CD4-positive, alpha-beta memory T cell (primary cell): Measurements from ENCODE around the gene HOXB1. TPM values are rescaled to one million over a fixed set of nuclear protein-coding genes. Genes with fewer than 3 reads are reported as not detected.

Experiments used
- CTCF ChIA-PET: fragments of 350-600 bp; sonication (Branson Sonifier 250); formaldehyde crosslinking; loops from one replicate; lab custom pipeline; 2021; ENCODE audit warnings: inconsistent platforms; ENCODE audit not compliant: partially characterized antibody; lab: Charles Lee
- POLR2A ChIA-PET: fragments of 350-600 bp; sonication (Branson Sonifier 250); formaldehyde crosslinking; loops from one replicate; lab custom pipeline; 2021; ENCODE audit not compliant: partially characterized antibody; lab: Charles Lee
- DNase-seq, 5 donors: peaks; one replicate each; pipeline versions ENCODE4 v3.0.0 to v3.0.0-alpha.2; 2020 to 2022; ENCODE audit warnings: mixed read lengths in 1 of 5
- H3K27ac ChIP-seq: one replicate; pipeline ENCODE4 v1.7.0; 2013; ENCODE audit warnings: low read depth, low read length
- H3K27me3 ChIP-seq: 2 replicates; pipeline ENCODE4 v1.7.0; 2013; ENCODE audit warnings: mild to moderate bottlenecking, low read length, moderate library complexity; ENCODE audit not compliant: insufficient read depth
- H3K36me3 ChIP-seq: 2 replicates; pipeline ENCODE4 v1.7.0; 2013; ENCODE audit warnings: mild to moderate bottlenecking, low read length, moderate library complexity; ENCODE audit not compliant: insufficient read depth
- H3K4me1 ChIP-seq: 2 replicates; pipeline ENCODE4 v1.7.0; 2013; ENCODE audit warnings: mild to moderate bottlenecking, low read length, moderate library complexity; ENCODE audit not compliant: insufficient read depth
- H3K4me3 ChIP-seq, 2 donors: one replicate each; pipeline ENCODE4 v1.7.0; 2013; ENCODE audit warnings: low read length in 2 of 2, mild to moderate bottlenecking in 1 of 2
- H3K9me3 ChIP-seq, 2 donors: one replicate each; pipeline ENCODE4 v1.7.0; 2013; ENCODE audit warnings: low read length in 2 of 2, control low read depth in 1 of 2; ENCODE audit not compliant: control insufficient read depth in 1 of 2
- H3K27ac Mint-ChIP-seq, 7 donors: one replicate each; pipeline ENCODE4 v1.8.0; 2020 to 2021; ENCODE audit warnings: mixed read lengths in 7 of 7, mild to moderate bottlenecking in 6 of 7, inconsistent platforms in 3 of 7, moderate library complexity in 3 of 7
- H3K27me3 Mint-ChIP-seq, 2 donors: one replicate each; pipeline ENCODE4 v1.8.0; 2020 to 2021; ENCODE audit warnings: mixed read lengths in 2 of 2
- H3K36me3 Mint-ChIP-seq, 2 donors: one replicate each; pipeline ENCODE4 v1.8.0; 2020 to 2021; ENCODE audit warnings: mixed read lengths in 2 of 2, inconsistent platforms in 1 of 2, mild to moderate bottlenecking in 1 of 2
- H3K4me1 Mint-ChIP-seq, 4 donors: one replicate each; pipeline ENCODE4 v1.8.0; 2020 to 2021; ENCODE audit warnings: mixed read lengths in 4 of 4, mild to moderate bottlenecking in 1 of 4
- H3K4me3 Mint-ChIP-seq, 8 donors: one replicate each; pipeline ENCODE4 v1.8.0; 2020 to 2021; ENCODE audit warnings: mixed read lengths in 8 of 8, mild to moderate bottlenecking in 7 of 8, moderate library complexity in 6 of 8, inconsistent platforms in 3 of 8
- H3K9me3 Mint-ChIP-seq, 8 donors: one replicate each; pipeline ENCODE4 v1.8.0; 2020 to 2021; ENCODE audit warnings: mixed read lengths in 8 of 8, mild to moderate bottlenecking in 5 of 8, inconsistent platforms in 3 of 8, moderate library complexity in 1 of 8
- intact Hi-C: fragments of 100-400 bp; cut with micrococcal nuclease; formaldehyde crosslinking; loops from one replicate; pipeline ENCODE4 v1.15.1; 2023
- polyA plus RNA-seq, 2 donors: library from polyadenylated mRNA; unstranded; fragments of 300-500 nt; fragmentation: Illumina TruSeq; gene quantifications; one replicate each; pipeline ENCODE4 v1.2.3, GENCODE V29; 2021
- total RNA-seq, 2 experiments: library from RNA; stranded (reverse); gene quantifications; one replicate each; pipeline ENCODE4 v1.2.3, GENCODE V29; 2021

HOXB1 gene
- total and polyA plus RNA-seq, 4 experiments from 2014 or later, result not detected

- Histone ChIP-seq H3K4me1 (peaks cover 13% of the 10 kb centered on the region), H3K36me3 (no peaks in the 10 kb centered on the region), H3K9me3 (no peaks in the 10 kb centered on the region), H3K27ac (no peak overlapping the region), H3K27me3 (no peaks in the 10 kb centered on the region), H3K4me3 (no peak overlapping the region)
- Mint-ChIP-seq H3K4me1 (peaks cover 7 to 22% (median 18%) of the 10 kb centered on the region in 4 donors), H3K27me3 (peaks cover 2 to 9% of the 10 kb centered on the region in 2 donors), H3K36me3 (peaks cover 0 to 4% of the 10 kb centered on the region in 2 donors), H3K27ac (peak overlapping the region in 2 of 7 donors; percentile 20 to 82), H3K9me3 (no peaks in the 10 kb centered on the region), H3K4me3 (no peak overlapping the region)
- POLR2A ChIA-PET, result interaction anchor here (0.9 kb wide), 1 partner anchor 12 kb away, joined by 4 read pairs; no protein-coding TSS in a partner anchor
- CTCF ChIA-PET, result no interaction called here
- intact Hi-C loops, result no loop called here
- no peak for DNase-seq
These were observed 21.8 kb upstream of the HOXB1 start for GRCh38 chr17:48552466-48553189.

GRCh38 chr17:48551596-48552465 lies 21.0 kb upstream of the HOXB1 start:
- Histone ChIP-seq H3K36me3 (no peaks in the 10 kb centered on the region), H3K27ac (no peak overlapping the region), H3K4me1 (peaks cover 17% of the 10 kb centered on the region), H3K4me3 (no peak overlapping the region), H3K9me3 (no peaks in the 10 kb centered on the region), H3K27me3 (no peaks in the 10 kb centered on the region)
- POLR2A ChIA-PET, result interaction anchor here (0.9 kb wide), 1 partner anchor 11 kb away, joined by 4 read pairs; no protein-coding TSS in a partner anchor
- H3K27ac Mint-ChIP-seq, result no peak overlapping the region
- peaks cover 0 to 4% of the 10 kb centered on the region in 2 donors for H3K36me3 Mint-ChIP-seq
- peaks cover 10 to 28% (median 21%) of the 10 kb centered on the region in 4 donors for H3K4me1 Mint-ChIP-seq
- H3K4me3 Mint-ChIP-seq, result no peak overlapping the region
- intact Hi-C loops, result no loop called here
- no peaks in the 10 kb centered on the region for H3K9me3 Mint-ChIP-seq
- DNase-seq, result no peak
- H3K27me3 Mint-ChIP-seq, result peaks cover 2 to 8% of the 10 kb centered on the region in 2 donors
- CTCF ChIA-PET, result no interaction called here

- H3K4me1 Mint-ChIP-seq, result peaks cover 11 to 34% (median 24%) of the 10 kb centered on the region in 4 donors
- CTCF ChIA-PET, result no interaction called here
- intact Hi-C loops, result no loop called here
These were observed 20.4 kb upstream of the HOXB1 start for GRCh38 chr17:48551214-48551555.

GRCh38 chr17:48550502-48551213 lies 19.8 kb upstream of the HOXB1 start:
- peaks cover 13 to 33% (median 24%) of the 10 kb centered on the region in 4 donors for H3K4me1 Mint-ChIP-seq
- Histone ChIP-seq H3K4me3 (no peak overlapping the region), H3K9me3 (no peaks in the 10 kb centered on the region), H3K27me3 (no peaks in the 10 kb centered on the region), H3K27ac (no peak overlapping the region), H3K36me3 (no peaks in the 10 kb centered on the region), H3K4me1 (peaks cover 20% of the 10 kb centered on the region)
- intact Hi-C loops, result no loop called here
- H3K4me3 Mint-ChIP-seq, result no peak overlapping the region
- ChIA-PET POLR2A (interaction anchor here (0.7 kb wide), 1 partner anchor 9 kb away, joined by 3 read pairs; no protein-coding TSS in a partner anchor), CTCF (interaction anchor here (1.4 kb wide), 1 partner anchor 11 kb away, joined by 3 read pairs; no protein-coding TSS in a partner anchor)
- H3K36me3 Mint-ChIP-seq, result peaks cover 0 to 4% of the 10 kb centered on the region in 2 donors
- H3K9me3 Mint-ChIP-seq, result no peaks in the 10 kb centered on the region
- DNase-seq, result no peak
- no peak overlapping the region for H3K27ac Mint-ChIP-seq
- H3K27me3 Mint-ChIP-seq, result peaks cover 2 to 5% of the 10 kb centered on the region in 2 donors

More at GRCh38 chr17:48551214-48551555, 20.4 kb upstream of the HOXB1 start:
- H3K4me1 ChIP-seq, result peaks cover 17% of the 10 kb centered on the region
- Mint-ChIP-seq H3K4me3 (no peak overlapping the region), H3K9me3 (no peaks in the 10 kb centered on the region), H3K27me3 (peaks cover 2 to 5% of the 10 kb centered on the region in 2 donors), H3K36me3 (peaks cover 0 to 4% of the 10 kb centered on the region in 2 donors), H3K27ac (no peak overlapping the region)
- H3K9me3 ChIP-seq, result no peaks in the 10 kb centered on the region
- DNase-seq, result no peak
- no peak overlapping the region for H3K27ac ChIP-seq
- POLR2A ChIA-PET, result interaction anchor here (0.7 to 0.9 kb wide), 2 partner anchors 9 to 11 kb away, joined by 3 to 4 read pairs; no protein-coding TSS in a partner anchor
- H3K36me3 ChIP-seq, result no peaks in the 10 kb centered on the region
- H3K27me3 ChIP-seq, result no peaks in the 10 kb centered on the region
- H3K4me3 ChIP-seq, result no peak overlapping the region

- Histone ChIP-seq H3K27ac (no peak overlapping the region), H3K4me1 (peaks cover 27% of the 10 kb centered on the region), H3K27me3 (no peaks in the 10 kb centered on the region), H3K4me3 (no peak overlapping the region), H3K9me3 (no peaks in the 10 kb centered on the region), H3K36me3 (no peaks in the 10 kb centered on the region)
- no peak for DNase-seq
- POLR2A ChIA-PET, result no interaction called here
- Mint-ChIP-seq H3K4me3 (peak overlapping the region in 1 of 8 donors; percentile 5), H3K27ac (no peak overlapping the region), H3K36me3 (peaks cover 0 to 4% of the 10 kb centered on the region in 2 donors), H3K4me1 (peaks cover 11 to 33% (median 25%) of the 10 kb centered on the region in 4 donors), H3K9me3 (no peaks in the 10 kb centered on the region), H3K27me3 (peaks cover 0 to 3% of the 10 kb centered on the region in 2 donors)
- intact Hi-C loops, result no loop called here
- CTCF ChIA-PET, result interaction anchor here (1.4 to 1.5 kb wide), 2 partner anchors 10 to 43 kb away, joined by 3 to 5 read pairs; no protein-coding TSS in a partner anchor
These were observed 19.2 kb upstream of the HOXB1 start for GRCh38 chr17:48549914-48550501.

- intact Hi-C loops, result no loop called here
- Histone ChIP-seq H3K27ac (no peak overlapping the region), H3K36me3 (no peaks in the 10 kb centered on the region), H3K9me3 (no peaks in the 10 kb centered on the region), H3K27me3 (no peaks in the 10 kb centered on the region), H3K4me3 (no peak overlapping the region), H3K4me1 (peaks cover 30% of the 10 kb centered on the region)
- Mint-ChIP-seq H3K27me3 (peaks cover 0 to 2% of the 10 kb centered on the region in 2 donors), H3K4me1 (peaks cover 11 to 41% (median 26%) of the 10 kb centered on the region in 4 donors), H3K9me3 (no peaks in the 10 kb centered on the region), H3K27ac (peak overlapping the region in 3 of 7 donors; percentile 52 to 79 (median 56)), H3K36me3 (peaks cover 0 to 4% of the 10 kb centered on the region in 2 donors), H3K4me3 (no peak overlapping the region)
- ChIA-PET CTCF (interaction anchor here (0.5 to 1.5 kb wide), 4 partner anchors 8 to 932 kb away, joined by 3 to 6 read pairs (median 4); no protein-coding TSS in a partner anchor), POLR2A (interaction anchor here (1.2 kb wide), 1 partner anchor 45 kb away, joined by 6 read pairs; no protein-coding TSS in a partner anchor)
- DNase-seq, result no peak
These were observed 18.4 kb upstream of the HOXB1 start for GRCh38 chr17:48549281-48549630.
